ENCODE results near the gene ABCC8. TPM values are rescaled to one million over a fixed set of nuclear protein-coding genes. Genes with fewer than 3 reads are reported as not detected.

Gene ABCC8
- total RNA-seq, 2 donors from 2014 or later: 0.55 TPM; not detected in 1

- 64 to 83% methylated on average over 1 to 5 of the region's 5 CpGs for WGBS, 2 experiments (ENCODE audit: insufficient coverage in 1 of 2, insufficient read length in 1 of 2)
- Mint-ChIP-seq H3K9me3 (no peaks in the 10 kb centered on the region), H3K36me3 (ENCODE audit: low read depth) (no peaks in the 10 kb centered on the region), H3K27ac (no peak overlapping the region), H3K27me3 (ENCODE audit: insufficient read depth) (peaks cover 23% of the 10 kb centered on the region), H3K4me3 (no peak overlapping the region), H3K4me1 (no peaks in the 10 kb centered on the region)
- Histone ChIP-seq H3K4me3 (ENCODE audit: low read length) (no peak overlapping the region), H3K4me1 (ENCODE audit: control insufficient read depth, insufficient read depth, low read length) (no peaks in the 10 kb centered on the region), H3K36me3 (ENCODE audit: control insufficient read depth, insufficient read depth, low read length) (no peaks in the 10 kb centered on the region), H3K9ac (ENCODE audit: extremely low read depth, low read length, poor library complexity, severe bottlenecking) (no peak overlapping the region), H3K27me3 (ENCODE audit: control insufficient read depth, insufficient read depth, low read length, poor library complexity, severe bottlenecking) (peaks cover 11% of the 10 kb centered on the region), H3K27ac (ENCODE audit: low read depth, low read length) (no peak overlapping the region), H3K9me3 (ENCODE audit: control insufficient read depth, low read length) (no peaks in the 10 kb centered on the region)
- TF ChIP-seq CTCF (conservative IDR thresholded peaks at IDR 0.05): no peak
- DNase-seq: no peak
Measured at GRCh38 chr11:17486646-17487045, 10.0 kb upstream of the ABCC8 start.

GRCh38 chr11:17483505-17483904 lies 6.9 kb upstream of the ABCC8 start:
- no peak for TF ChIP-seq CTCF (conservative IDR thresholded peaks at IDR 0.05)
- Mint-ChIP-seq H3K36me3 (ENCODE audit: low read depth) (no peaks in the 10 kb centered on the region), H3K9me3 (no peaks in the 10 kb centered on the region), H3K4me1 (no peaks in the 10 kb centered on the region), H3K27me3 (ENCODE audit: insufficient read depth) (peaks cover 46% of the 10 kb centered on the region), H3K4me3 (no peak overlapping the region), H3K27ac (no peak overlapping the region)
- Histone ChIP-seq H3K9ac (ENCODE audit: extremely low read depth, low read length, poor library complexity, severe bottlenecking) (no peak overlapping the region), H3K4me1 (ENCODE audit: control insufficient read depth, insufficient read depth, low read length) (no peaks in the 10 kb centered on the region), H3K9me3 (ENCODE audit: control insufficient read depth, low read length) (no peaks in the 10 kb centered on the region), H3K36me3 (ENCODE audit: control insufficient read depth, insufficient read depth, low read length) (no peaks in the 10 kb centered on the region), H3K27ac (ENCODE audit: low read depth, low read length) (no peak overlapping the region), H3K27me3 (ENCODE audit: control insufficient read depth, insufficient read depth, low read length, poor library complexity, severe bottlenecking) (peaks cover 12% of the 10 kb centered on the region), H3K4me3 (ENCODE audit: low read length) (no peak overlapping the region)
- DNase-seq: no peak
- WGBS, 2 experiments (ENCODE audit: insufficient coverage in 1 of 2, insufficient read length in 1 of 2): 80 to 83% methylated on average over 2 of the region's 2 CpGs

GRCh38 chr11:17481905-17482304 lies 5.3 kb upstream of the ABCC8 start:
- no peaks in the 10 kb centered on the region for H3K9me3 ChIP-seq (ENCODE audit: control insufficient read depth, low read length)
- Mint-ChIP-seq H3K4me3 (no peak overlapping the region), H3K9me3 (no peaks in the 10 kb centered on the region), H3K27ac (no peak overlapping the region), H3K27me3 (ENCODE audit: insufficient read depth) (peaks cover 55% of the 10 kb centered on the region), H3K36me3 (ENCODE audit: low read depth) (no peaks in the 10 kb centered on the region), H3K4me1 (no peaks in the 10 kb centered on the region)
- no peak overlapping the region for H3K4me3 ChIP-seq (ENCODE audit: low read length)
- H3K9ac ChIP-seq (ENCODE audit: extremely low read depth, low read length, poor library complexity, severe bottlenecking): no peak overlapping the region
- H3K27me3 ChIP-seq (ENCODE audit: control insufficient read depth, insufficient read depth, low read length, poor library complexity, severe bottlenecking): peaks cover 25% of the 10 kb centered on the region
- DNase-seq: no peak
- 94 to 100% methylated on average over 3 to 5 of the region's 5 CpGs for WGBS, 2 experiments (ENCODE audit: insufficient coverage in 1 of 2, insufficient read length in 1 of 2)
- no peak for TF ChIP-seq CTCF (conservative IDR thresholded peaks at IDR 0.05)
- H3K36me3 ChIP-seq (ENCODE audit: control insufficient read depth, insufficient read depth, low read length): no peaks in the 10 kb centered on the region
- H3K27ac ChIP-seq (ENCODE audit: low read depth, low read length): no peak overlapping the region
- no peaks in the 10 kb centered on the region for H3K4me1 ChIP-seq (ENCODE audit: control insufficient read depth, insufficient read depth, low read length)
